HepG2 (cell line): ENCODE data around the gene LYPD3. TPM values are rescaled to one million over a fixed set of nuclear protein-coding genes. Genes with fewer than 3 reads are reported as not detected.
A peak's percentile ranks its signal among the peaks of the same experiment; 100 is the strongest.

Experiments
- ATAC-seq: fragments of 200-7000 bp; cut with Tn5 transposase; 3 replicates; pipeline ENCODE4 v1.9.1; 2020; ENCODE audit warnings: mild to moderate bottlenecking, moderate library complexity
- BruUV-seq: library from RNA; stranded (reverse); fragments of 400-500 nt; replicated peaks from 2 replicates; lab custom pipeline; 2021; lab: Mats Ljungman, UMichigan
- CTCF ChIA-PET: fragments of 300-600 bp; formaldehyde crosslinking; extraction: SDS; loops from one replicate; lab custom pipeline; 2021; ENCODE audit warnings: low total read pairs, inconsistent platforms, low intra/inter-chr PET ratio; lab: Yijun Ruan, JAX
- POLR2A ChIA-PET: fragments of 350-600 bp; sonication (Branson Sonifier 250); formaldehyde crosslinking; loops from one replicate; lab custom pipeline; 2020; ENCODE audit warnings: antibody characterized with exemption, inconsistent platforms; lab: Yijun Ruan, JAX
- DNase-seq: peaks from one replicate; pipeline ENCODE4 v3.0.0-alpha.2; 2015; ENCODE audit warnings: low spot score
- FAIRE-seq: peaks from 3 replicates; lab custom pipeline; 2011; peaks lifted over from hg19 to GRCh38; lab: Jason Lieb, UNC
- H2AFZ ChIP-seq: one replicate; pipeline ENCODE4 v1.6.1; 2011; ENCODE audit warnings: low read length, inconsistent platforms
- H3K27ac ChIP-seq: fragments of 300-600 bp; 3 replicates; pipeline ENCODE4 v1.8.0; 2011; ENCODE audit warnings: mixed run types, mild to moderate bottlenecking, mixed read lengths, low read length, inconsistent platforms; ENCODE audit not compliant: insufficient read depth; ENCODE audit errors: extremely low read length
- H3K27me3 ChIP-seq, 2 experiments: fragments of 200-600 bp in 1 of 2; 2 replicates in 1 of 2; 3 replicates in 1 of 2; pipeline versions ENCODE4 v1.6.0 to v1.8.0; 2011; ENCODE audit warnings: low read length in 2 of 2, mild to moderate bottlenecking in 2 of 2, moderate library complexity in 2 of 2, inconsistent platforms in 1 of 2; ENCODE audit not compliant: insufficient read depth in 2 of 2, control insufficient read depth in 1 of 2
- H3K36me3 ChIP-seq, 2 experiments: fragments of 200-600 bp in 1 of 2; replicated peaks in 1 of 2; 2 replicates in 1 of 2; 3 replicates in 1 of 2; pipeline versions ENCODE4 v1.5.1 to v1.8.0; 2011; ENCODE audit warnings: low read length in 2 of 2, inconsistent platforms in 1 of 2; ENCODE audit not compliant: insufficient read depth in 2 of 2, control insufficient read depth in 1 of 2
- H3K4me1 ChIP-seq: 2 replicates; pipeline ENCODE4 v1.5.1; 2012; ENCODE audit warnings: low read length, inconsistent platforms; ENCODE audit not compliant: insufficient read depth
- H3K4me2 ChIP-seq: 2 replicates; pipeline ENCODE4 v1.6.0; 2011; ENCODE audit warnings: low read depth, low read length, inconsistent platforms
- H3K4me3 ChIP-seq, 3 experiments: fragments of 200-600 bp in 1 of 3; sonication (generic), shearing (Covaris generic) in 1 of 3; replicated peaks in 1 of 3; 2 replicates each; pipeline ENCODE4 v1.5.1; 2011 to 2016; ENCODE audit warnings: low read length in 3 of 3, inconsistent platforms in 2 of 3, low read depth in 2 of 3, mild to moderate bottlenecking in 2 of 3, control low read depth in 1 of 3, mixed read lengths in 1 of 3; ENCODE audit not compliant: insufficient read depth in 1 of 3
- H3K79me2 ChIP-seq: one replicate; pipeline ENCODE4 v1.6.1; 2011; ENCODE audit warnings: low read length, inconsistent platforms; ENCODE audit not compliant: insufficient read depth
- H3K9ac ChIP-seq: 2 replicates; pipeline ENCODE4 v1.6.0; 2011; ENCODE audit warnings: mild to moderate bottlenecking, low read depth, low read length, inconsistent platforms; ENCODE audit not compliant: insufficient read depth
- H3K9me3 ChIP-seq: 2 replicates; pipeline ENCODE4 v1.5.1; 2012; ENCODE audit warnings: mild to moderate bottlenecking, low read length
- H4K20me1 ChIP-seq: 2 replicates; pipeline ENCODE4 v1.6.0; 2011; ENCODE audit warnings: inconsistent platforms, mild to moderate bottlenecking, low read length, moderate library complexity; ENCODE audit not compliant: insufficient read depth
- BCL6 ChIP-seq: IDR thresholded peaks from 2 replicates; pipeline ENCODE4 v1.6.1; 2016; ENCODE audit warnings: missing genetic modification reagents, missing compliant biosample characterization
- ERF ChIP-seq: IDR thresholded peaks from 2 replicates; pipeline ENCODE4 v1.6.1; 2018; ENCODE audit warnings: missing biosample characterization, missing genetic modification reagents
- FOSL1 ChIP-seq: sonication (generic); formaldehyde crosslinking; IDR thresholded peaks from 2 replicates; pipeline ENCODE4 v1.9.0; 2021; ENCODE audit warnings: missing genetic modification reagents, borderline replicate concordance
- GZF1 ChIP-seq: sonication (generic); formaldehyde crosslinking; IDR thresholded peaks from 2 replicates; pipeline ENCODE4 v1.5.1; 2020; ENCODE audit warnings: mild to moderate bottlenecking, missing genetic modification reagents
- HMGXB4 ChIP-seq, 2 experiments: sonication (generic) in 1 of 2; formaldehyde crosslinking in 1 of 2; IDR thresholded peaks; 2 replicates each; pipeline versions ENCODE4 v1.4.0 to v1.6.1; 2018 to 2020; ENCODE audit warnings: missing genetic modification reagents in 2 of 2, borderline replicate concordance in 1 of 2, low read depth in 1 of 2, mild to moderate bottlenecking in 1 of 2, missing biosample characterization in 1 of 2
- IKZF5 ChIP-seq: IDR thresholded peaks from 2 replicates; pipeline ENCODE4 v1.6.1; 2018; ENCODE audit warnings: missing genetic modification reagents, mild to moderate bottlenecking, missing compliant biosample characterization
- MIXL1 ChIP-seq: IDR thresholded peaks from 2 replicates; pipeline ENCODE4 v1.6.1; 2016
- NFYB ChIP-seq: sonication (generic); formaldehyde crosslinking; IDR thresholded peaks from 2 replicates; pipeline ENCODE4 v1.4.0; 2020; ENCODE audit warnings: missing genetic modification reagents
- NR2F6 ChIP-seq, 2 experiments: IDR thresholded peaks; 2 replicates each; pipeline ENCODE4 v1.6.1; 2016; ENCODE audit warnings: antibody characterized with exemption in 1 of 2, mild to moderate bottlenecking in 1 of 2
- ONECUT2 ChIP-seq: sonication (generic); formaldehyde crosslinking; IDR thresholded peaks from 2 replicates; pipeline ENCODE4 v1.4.0; 2020; ENCODE audit warnings: missing genetic modification reagents
- PHF8 ChIP-seq: sonication (generic); formaldehyde crosslinking; IDR thresholded peaks from 2 replicates; pipeline ENCODE4 v1.5.0; 2020; ENCODE audit warnings: missing genetic modification reagents
- SCMH1 ChIP-seq: sonication (generic); formaldehyde crosslinking; IDR thresholded peaks from 2 replicates; pipeline ENCODE4 v1.9.0; 2021; ENCODE audit warnings: missing genetic modification reagents, mild to moderate bottlenecking, borderline replicate concordance
- SETDB1 ChIP-seq: sonication (generic); formaldehyde crosslinking; IDR thresholded peaks from 2 replicates; pipeline ENCODE4 v1.5.1; 2020; ENCODE audit warnings: missing genetic modification reagents, mild to moderate bottlenecking, borderline replicate concordance
- SIN3B ChIP-seq: fragments of 150-350 bp; IDR thresholded peaks from 2 replicates; pipeline ENCODE4 v1.6.1; 2014; ENCODE audit warnings: low read length
- SMC3 ChIP-seq: IDR thresholded peaks from 2 replicates; pipeline ENCODE4 v1.6.1; 2011; ENCODE audit warnings: low read length, improper control_type of control experiment
- SYNCRIP ChIP-seq: fragments of 200-400 bp; formaldehyde crosslinking; IDR thresholded peaks from 2 replicates; pipeline ENCODE4 v1.6.1; 2018; ENCODE audit warnings: mild to moderate bottlenecking, low read depth, low read length; ENCODE audit not compliant: insufficient read depth
- ZC3H4 ChIP-seq: sonication (generic); formaldehyde crosslinking; IDR thresholded peaks from 2 replicates; pipeline ENCODE4 v1.4.0; 2020; ENCODE audit warnings: missing genetic modification reagents, borderline replicate concordance
- ZNF251 ChIP-seq: sonication (generic); formaldehyde crosslinking; IDR thresholded peaks from 2 replicates; pipeline ENCODE4 v1.9.0; 2021; ENCODE audit warnings: mild to moderate bottlenecking, missing genetic modification reagents
- ZNF33B ChIP-seq: sonication (generic); formaldehyde crosslinking; IDR thresholded peaks from 2 replicates; pipeline ENCODE4 v1.5.1; 2020; ENCODE audit warnings: mild to moderate bottlenecking, missing genetic modification reagents
- ZNF383 ChIP-seq: sonication (generic); formaldehyde crosslinking; IDR thresholded peaks from 2 replicates; pipeline ENCODE4 v1.4.0; 2020; ENCODE audit warnings: missing genetic modification reagents, mild to moderate bottlenecking, borderline replicate concordance
- ZNF556 ChIP-seq: sonication (generic); formaldehyde crosslinking; IDR thresholded peaks from 2 replicates; pipeline ENCODE4 v1.4.0; 2020; ENCODE audit warnings: mild to moderate bottlenecking, missing genetic modification reagents, borderline replicate concordance
- WGBS: methylation state at CpG from one replicate; pipeline ENCODE4 v1.1.6; 2017; ENCODE audit warnings: low lambda C conversion rate; 5-methylcytosine and 5-hydroxymethylcytosine counted together
- in situ Hi-C: cut with HindIII; loops from 2 replicates; pipeline ENCODE4 v1.10.0; 2017; ENCODE audit warnings: low pct_unique_long_range_greater_than_20kb; ENCODE audit not compliant: extremely low pct_ligation_motif_present
- intact Hi-C: fragments of 100-400 bp; cut with micrococcal nuclease; formaldehyde crosslinking; loops from one replicate; pipeline ENCODE4 v1.10.0; 2022; ENCODE audit not compliant: unreplicated experiment
- polyA plus RNA-seq, 8 experiments: library from polyadenylated mRNA; depleted of rRNA in 3 of 8; stranded (reverse) in 7 of 8; unstranded in 1 of 8; fragments of >200 nt; fragmentation: Illumina TruSeq in 4 of 8; extraction: Trizol in 4 of 8; gene quantifications; 2 replicates each; pipeline versions ENCODE4 v1.2.1 to v1.2.3, GENCODE V29; 2011 to 2016; ENCODE audit warnings: low read depth in 4 of 8, missing spikeins in 1 of 8, mixed read lengths in 1 of 8; ENCODE audit not compliant: insufficient read depth in 1 of 8
- total RNA-seq, 5 experiments: library from RNA; depleted of rRNA; stranded (reverse); fragments of >200 nt; fragmentation: Illumina TruSeq; extraction: Trizol; gene quantifications; 2 replicates each; pipeline ENCODE4 v1.2.3, GENCODE V29; 2016; ENCODE audit warnings: low read depth in 1 of 5
- TF ChIP-seq, protein P1 (sequence below): IDR thresholded peaks from 2 replicates; pipeline ENCODE4 v1.6.1; 2016

Gene LYPD3
- total and polyA plus RNA-seq, 2 of the 13 experiments (the other 11 are each of a cell fraction or from before 2014, with no cell fraction given), result 0.51 to 1.5 TPM

DNA sequence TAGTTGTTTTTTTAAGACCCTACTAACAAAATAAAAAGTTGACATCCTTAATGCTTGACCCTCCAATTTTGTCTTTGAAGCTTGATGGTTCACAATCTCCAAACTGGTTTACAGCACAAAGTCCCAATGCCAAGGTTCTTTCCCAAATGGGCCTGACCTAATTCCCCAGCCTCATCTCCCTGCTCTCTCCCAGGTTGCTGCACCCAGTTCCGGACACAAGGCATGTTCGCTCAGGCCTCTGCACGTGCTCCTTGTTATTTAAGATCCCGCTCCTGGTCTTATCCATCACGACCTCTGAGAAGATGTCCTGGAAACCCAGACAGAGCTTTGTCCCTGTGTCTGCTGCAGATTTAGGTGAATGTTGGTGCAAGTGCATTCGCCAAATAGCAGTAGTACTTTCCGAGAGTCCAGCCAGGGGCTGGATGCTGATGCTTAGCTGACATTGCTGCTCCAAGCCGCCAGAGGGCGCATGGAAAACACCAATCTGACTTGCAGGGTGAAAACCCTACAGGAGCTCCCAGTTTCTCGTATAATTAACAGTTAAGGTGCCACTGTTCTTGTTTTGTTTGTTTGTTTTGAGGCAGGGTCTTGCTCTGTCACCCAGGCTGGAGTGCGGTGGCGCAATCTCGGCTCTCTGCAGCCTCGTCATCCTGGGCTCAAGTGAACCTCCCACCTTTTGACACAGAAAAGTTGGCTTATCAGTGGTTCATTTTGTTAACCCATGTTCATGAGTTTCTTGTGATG, 18.5 kb downstream of the LYPD3 start (continued):
- 0 out of 2 replicates have a peak, but pooled peaks have one; percentile 18 for TF ChIP-seq BCL6 (CRISPR knock-in tag)
- 0 out of 2 replicates have a peak, but pooled peaks have one; percentile 39 for TF ChIP-seq MIXL1 (CRISPR knock-in tag)
- TF ChIP-seq SMC3, result peak; percentile 99
- TF ChIP-seq HMGXB4 (CRISPR knock-in tag; IDR thresholded peaks at IDR 0.05; ENCODE audit: borderline replicate concordance in 1 of 2, low read depth in 1 of 2), result peak; percentile 30 to 32; a peak in 1 of 4 replicates
- TF ChIP-seq GZF1, result no peak

DNA sequence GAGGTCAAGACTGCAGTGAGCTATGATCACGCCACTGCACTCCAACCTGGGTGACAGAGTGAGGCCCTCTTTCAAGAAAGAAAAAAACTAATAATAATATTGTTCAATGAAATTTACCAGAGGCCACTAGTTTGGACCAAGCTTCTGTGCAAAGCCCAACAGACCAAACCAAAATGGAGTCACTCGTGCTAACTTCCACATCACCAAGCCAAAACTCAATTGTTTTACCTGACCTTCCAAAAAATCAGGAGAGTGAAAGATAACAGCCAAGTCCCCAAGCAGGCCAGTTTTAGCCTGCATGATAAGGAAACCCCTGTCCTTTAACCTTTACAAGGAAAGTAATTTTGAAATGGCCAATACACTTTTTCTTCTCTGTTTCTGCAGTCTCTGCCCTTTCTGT, 20.0 kb downstream of the LYPD3 start:
- Histone ChIP-seq H3K9ac (no peak overlapping the region), H3K4me3 (no peak overlapping the region), H3K27ac (no peak overlapping the region), H4K20me1 (no peaks in the 10 kb centered on the region), H3K79me2 (no peaks in the 10 kb centered on the region), H3K4me2 (no peak overlapping the region), H3K9me3 (no peaks in the 10 kb centered on the region), H3K27me3 (peaks cover under 1 to 1% of the 10 kb centered on the region in 2 experiments; a peak in 1 of 5 replicates), H3K4me1 (peaks cover 9% of the 10 kb centered on the region; the same call in 1 of the 2 replicates), H3K36me3 (no peaks in the 10 kb centered on the region), H2AFZ (no peak overlapping the region)
- ATAC-seq (no peak), DNase-seq (no peak), FAIRE-seq (no peak)
- WGBS, result 64% methylated on average over 2 of the region's 2 CpGs
- CTCF ChIA-PET, result interaction anchor here (6.0 kb wide), 1 partner anchor 74 kb away, joined by 109 read pairs; no protein-coding TSS in a partner anchor
- POLR2A ChIA-PET, result no interaction called here
- BruUV-seq, result no TSS peak
- in situ Hi-C loops (loop anchor here (5.0 kb wide), 1 partner anchor 77 kb away; no protein-coding TSS in a partner anchor), intact Hi-C loops (no loop called here)
- TF ChIP-seq SCMH1 (CRISPR knock-in tag), result no peak
- TF ChIP-seq, protein P1, sequence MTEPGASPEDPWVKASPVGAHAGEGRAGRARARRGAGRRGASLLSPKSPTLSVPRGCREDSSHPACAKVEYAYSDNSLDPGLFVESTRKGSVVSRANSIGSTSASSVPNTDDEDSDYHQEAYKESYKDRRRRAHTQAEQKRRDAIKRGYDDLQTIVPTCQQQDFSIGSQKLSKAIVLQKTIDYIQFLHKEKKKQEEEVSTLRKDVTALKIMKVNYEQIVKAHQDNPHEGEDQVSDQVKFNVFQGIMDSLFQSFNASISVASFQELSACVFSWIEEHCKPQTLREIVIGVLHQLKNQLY, result no peak
- TF ChIP-seq ZNF556 (CRISPR knock-in tag), result no peak
- no peak for TF ChIP-seq SYNCRIP
- no peak for TF ChIP-seq ZNF383 (CRISPR knock-in tag)
- no peak for TF ChIP-seq FOSL1 (CRISPR knock-in tag)
- TF ChIP-seq SETDB1 (CRISPR knock-in tag), result no peak
- no peak for TF ChIP-seq PHF8 (CRISPR knock-in tag)
- no peak for TF ChIP-seq SIN3B
- TF ChIP-seq ZNF33B (CRISPR knock-in tag), result no peak
- TF ChIP-seq NR2F6 (IDR thresholded peaks at IDR 0.05), result no peak
- no peak for TF ChIP-seq NR2F6 (CRISPR knock-in tag; IDR thresholded peaks at IDR 0.05)
- no peak for TF ChIP-seq NFYB (CRISPR knock-in tag)
- TF ChIP-seq ZC3H4 (CRISPR knock-in tag), result no peak
- TF ChIP-seq ERF, result no peak
- no peak for TF ChIP-seq ONECUT2 (CRISPR knock-in tag)
- no peak for TF ChIP-seq ZNF251 (CRISPR knock-in tag)
- no peak for TF ChIP-seq IKZF5 (CRISPR knock-in tag)
